ENCODE measurements around the gene HSBP1L1. TPM values are rescaled to one million over a fixed set of nuclear protein-coding genes. Genes with fewer than 3 reads are reported as not detected.

HSBP1L1 gene
- total and polyA plus RNA-seq, 2 of the 8 experiments (the other 6 are each of a cell fraction or from before 2014, with no cell fraction given), result 1.0 to 1.3 TPM

DNA sequence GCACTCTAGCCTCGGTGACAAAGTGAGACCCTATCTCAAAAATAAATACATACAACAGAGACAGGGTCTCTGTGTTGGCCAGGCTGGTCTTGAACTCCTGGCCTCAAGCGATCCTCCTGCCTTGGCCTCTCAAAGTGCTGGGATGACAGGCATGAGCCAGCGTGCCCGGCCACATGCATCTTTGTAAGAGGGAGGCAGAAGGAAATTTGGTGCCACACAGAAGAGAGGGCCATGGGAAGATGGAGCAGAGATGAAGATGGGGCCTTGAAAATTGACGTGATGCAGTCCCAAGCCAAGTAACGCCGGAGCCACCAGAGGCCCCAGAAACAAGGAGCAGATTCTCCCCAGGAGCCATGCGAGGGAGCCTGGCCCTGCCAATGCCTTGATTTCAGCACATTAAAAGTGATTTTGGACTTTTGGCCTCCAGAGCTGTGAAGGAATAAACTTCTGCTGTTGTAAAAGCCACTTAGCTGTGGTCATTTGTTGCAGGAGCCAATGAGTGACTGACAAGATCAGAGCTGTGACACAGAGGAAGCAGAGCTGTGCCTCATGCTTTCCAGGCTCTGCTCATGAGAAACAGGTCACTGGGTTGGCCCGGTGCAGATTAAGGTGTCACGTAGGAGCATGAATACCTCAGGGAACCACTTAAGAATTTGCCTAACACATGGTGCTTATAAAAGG, 10.3 kb upstream of the HSBP1L1 start:
- Histone ChIP-seq H2AFZ (ENCODE audit: low read length) (no peak overlapping the region), H3K18ac (ENCODE audit: extremely low read depth, low read length) (no peak overlapping the region), H3K23me2 (ENCODE audit: low read depth, low read length) (peaks cover 14% of the 10 kb centered on the region; the same call in 1 of the 2 replicates), H3K27me3 (replicated peaks in 1 of 4; ENCODE audit: control insufficient read depth in 3 of 4, extremely low read depth in 1 of 4, insufficient read depth in 3 of 4, low read length in 3 of 4) (peaks cover 10 to 47% (median 40%) of the 10 kb centered on the region in 4 experiments), H2AK5ac (ENCODE audit: low read depth, low read length) (no peak overlapping the region), H3K4me3 (ENCODE audit: extremely low read depth in 1 of 4, insufficient read depth in 2 of 4, low read depth in 3 of 4, low read length in 4 of 4) (no peak overlapping the region), H4K8ac (ENCODE audit: extremely low read depth, insufficient read depth, low read length) (no peak overlapping the region), H3K23ac (ENCODE audit: insufficient read length) (no peak overlapping the region), H2BK20ac (ENCODE audit: low read length) (no peak overlapping the region), H3K4me2 (ENCODE audit: insufficient read depth in 1 of 2, low read depth in 2 of 2, low read length in 2 of 2) (peak overlapping the region in 1 of 2 experiments; percentile 58; a peak in 1 of 4 replicates), H4K91ac (replicated peaks; ENCODE audit: insufficient read length, low read length) (no peak overlapping the region), H3K14ac (ENCODE audit: insufficient read length) (no peak overlapping the region), H4K20me1 (replicated peaks in 1 of 2; ENCODE audit: control insufficient read depth in 1 of 2, insufficient read depth in 2 of 2, low read length in 2 of 2) (peaks cover 0 to 6% of the 10 kb centered on the region in 2 experiments), H3K9me3 (ENCODE audit: insufficient read depth in 2 of 2, low read depth in 1 of 2, low read length in 1 of 2) (no peaks in the 10 kb centered on the region), H3K79me2 (ENCODE audit: control insufficient read depth in 1 of 2, insufficient read depth in 2 of 2, low read length in 2 of 2) (peaks cover 0 to 3% of the 10 kb centered on the region in 2 experiments; a peak in 1 of 4 replicates), H3K36me3 (ENCODE audit: control insufficient read depth in 2 of 4, insufficient read depth in 4 of 4, low read length in 3 of 4) (no peaks in the 10 kb centered on the region), H2BK5ac (ENCODE audit: low read depth, low read length) (peak overlapping the region; percentile 35; the same call in 1 of the 2 replicates), H3K9ac (replicated peaks in 1 of 4; ENCODE audit: extremely low read depth in 1 of 4, low read depth in 3 of 4, low read length in 3 of 4) (no peak overlapping the region), H3K4ac (replicated peaks; ENCODE audit: insufficient read length, low read depth, low read length) (no peak overlapping the region), H2BK120ac (replicated peaks; ENCODE audit: low read depth, low read length) (no peak overlapping the region), H3K79me1 (ENCODE audit: low read depth, low read length) (no peaks in the 10 kb centered on the region), H3K56ac (replicated peaks; ENCODE audit: insufficient read length, low read depth, low read length) (no peak overlapping the region), H4K5ac (ENCODE audit: insufficient read length, low read depth, low read length) (no peak overlapping the region), H3K4me1 (replicated peaks in 1 of 4; ENCODE audit: control insufficient read depth in 3 of 4, insufficient read depth in 4 of 4, low read length in 3 of 4) (peaks cover 2 to 11% (median 5%) of the 10 kb centered on the region in 4 experiments), H2BK12ac (ENCODE audit: low read depth, low read length) (no peak overlapping the region), H3K27ac (ENCODE audit: low read depth, low read length) (no peak overlapping the region), H2BK15ac (ENCODE audit: low read length) (no peak overlapping the region)
- DNase-seq (ENCODE audit: low read depth in 1 of 2, low spot score in 2 of 2), result no peak
- ChIA-PET POLR2A (ENCODE audit: partially characterized antibody) (interaction anchor here (0.9 to 1.0 kb wide), 4 partner anchors 13 to 35 kb away, joined by 3 to 4 read pairs (median 3); no protein-coding TSS in a partner anchor), CTCF (ENCODE audit: partially characterized antibody) (interaction anchor here (1.0 to 1.9 kb wide), 4 partner anchors 12 to 33 kb away, joined by 3 to 11 read pairs (median 6); no protein-coding TSS in a partner anchor)
- no peak for FAIRE-seq
- WGBS, 2 experiments (ENCODE audit: extremely low coverage in 1 of 2, insufficient coverage in 1 of 2, insufficient read length in 1 of 2, insufficient replicate concordance in 2 of 2, low coverage in 1 of 2, low lambda C conversion rate in 2 of 2, missing lambda C conversion rate in 1 of 2), result 84% methylated on average over 10 of the region's 10 CpGs; no CpG with 5 or more reads in 1 of the 2 experiments
- TF ChIP-seq SP1 (IDR thresholded peaks at IDR 0.05; ENCODE audit: low read depth, low read length) (no peak), ASH2L (IDR thresholded peaks at IDR 0.05; ENCODE audit: low read length) (no peak), BCL11A (IDR thresholded peaks at IDR 0.05; ENCODE audit: low read depth in 2 of 2, low read length in 2 of 2) (no peak), FOSL1 (IDR thresholded peaks at IDR 0.05; ENCODE audit: insufficient read depth, low read depth, low read length) (no peak), SRF (IDR thresholded peaks at IDR 0.05; ENCODE audit: low read depth, low read length) (no peak), SAP30 (IDR thresholded peaks at IDR 0.05; ENCODE audit: insufficient read depth, insufficient replicate concordance, low read length) (no peak), TAF1 (IDR thresholded peaks at IDR 0.05; ENCODE audit: low read depth, low read length) (no peak), SIX5 (IDR thresholded peaks at IDR 0.05; ENCODE audit: low read depth, low read length) (no peak), HDAC6 (IDR thresholded peaks at IDR 0.05; ENCODE audit: low read depth, low read length) (no peak)
- TF ChIP-seq, protein P1, sequence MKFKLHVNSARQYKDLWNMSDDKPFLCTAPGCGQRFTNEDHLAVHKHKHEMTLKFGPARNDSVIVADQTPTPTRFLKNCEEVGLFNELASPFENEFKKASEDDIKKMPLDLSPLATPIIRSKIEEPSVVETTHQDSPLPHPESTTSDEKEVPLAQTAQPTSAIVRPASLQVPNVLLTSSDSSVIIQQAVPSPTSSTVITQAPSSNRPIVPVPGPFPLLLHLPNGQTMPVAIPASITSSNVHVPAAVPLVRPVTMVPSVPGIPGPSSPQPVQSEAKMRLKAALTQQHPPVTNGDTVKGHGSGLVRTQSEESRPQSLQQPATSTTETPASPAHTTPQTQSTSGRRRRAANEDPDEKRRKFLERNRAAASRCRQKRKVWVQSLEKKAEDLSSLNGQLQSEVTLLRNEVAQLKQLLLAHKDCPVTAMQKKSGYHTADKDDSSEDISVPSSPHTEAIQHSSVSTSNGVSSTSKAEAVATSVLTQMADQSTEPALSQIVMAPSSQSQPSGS (IDR thresholded peaks at IDR 0.05; ENCODE audit: low read length), result no peak
- TF ChIP-seq, protein P2, sequence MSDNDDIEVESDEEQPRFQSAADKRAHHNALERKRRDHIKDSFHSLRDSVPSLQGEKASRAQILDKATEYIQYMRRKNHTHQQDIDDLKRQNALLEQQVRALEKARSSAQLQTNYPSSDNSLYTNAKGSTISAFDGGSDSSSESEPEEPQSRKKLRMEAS (IDR thresholded peaks at IDR 0.05), result no peak
